ENCODE results near the gene WDR41.

DNA sequence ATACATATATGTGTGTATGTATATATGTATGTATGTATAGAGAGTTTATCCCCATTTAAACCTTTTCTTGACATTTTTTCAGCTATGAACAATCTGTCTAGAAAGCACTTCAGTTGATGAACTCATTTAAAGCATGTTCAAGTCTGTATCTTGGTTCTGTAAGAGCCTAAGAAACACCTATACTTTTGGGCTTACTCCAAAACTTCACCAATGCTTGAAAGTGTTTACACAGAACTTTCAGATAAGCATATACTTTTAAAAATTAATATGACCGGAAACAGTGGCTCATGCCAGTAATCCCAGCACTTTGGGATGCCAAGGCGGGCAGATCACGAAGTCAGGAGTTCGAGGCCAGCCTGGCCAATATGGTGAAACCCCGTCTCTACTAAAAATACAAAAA lies 30.8 kb downstream of the WDR41 start:
- TF ChIP-seq POLR2A (IDR thresholded peaks at IDR 0.05; ENCODE audit: low read length) (no peak), GATA1 (IDR thresholded peaks at IDR 0.05; ENCODE audit: low read depth, low read length) (no peak)

Data from erythroblast (primary cell).